Testis (tissue), 3 donors: ENCODE measurements around the gene PPFIBP2. TPM values are rescaled to one million over a fixed set of nuclear protein-coding genes. Genes with fewer than 3 reads are reported as not detected.

Experiments
- DNase-seq: peaks from one replicate; pipeline ENCODE4 v3.0.0-alpha.2; 2019
- H3K27ac ChIP-seq, 2 donors: fragments of 200-600 bp; sonication (generic); one replicate each; pipeline ENCODE4 v1.5.1; 2019
- H3K27me3 ChIP-seq: fragments of 200-600 bp; sonication (generic); one replicate; pipeline ENCODE4 v1.5.1; 2019
- H3K36me3 ChIP-seq: fragments of 200-600 bp; sonication (generic); one replicate; pipeline ENCODE4 v1.5.1; 2017; ENCODE audit warnings: low read depth; ENCODE audit errors: missing control alignments
- H3K4me1 ChIP-seq: fragments of 200-600 bp; sonication (generic); one replicate; pipeline ENCODE4 v1.5.1; 2019
- H3K4me3 ChIP-seq, 2 donors: fragments of 200-600 bp; sonication (generic); one replicate each; pipeline ENCODE4 v1.5.1; 2017 to 2019
- H3K9me3 ChIP-seq: fragments of 200-600 bp; sonication (generic); one replicate; pipeline ENCODE4 v1.5.1; 2017
- CTCF ChIP-seq, 3 experiments: fragments of 450-650 bp in 2 of 3; fragments of 200-600 bp in 1 of 3; sonication (generic) in 1 of 3; IDR thresholded peaks; one replicate each; pipeline ENCODE4 v1.5.1; 2016 to 2019; ENCODE audit warnings: antibody characterized with exemption in 3 of 3, mild to moderate bottlenecking in 2 of 3, moderate library complexity in 1 of 3
- POLR2A ChIP-seq: fragments of 450-650 bp; IDR thresholded peaks from one replicate; pipeline ENCODE4 v1.6.1; 2017; ENCODE audit warnings: antibody characterized with exemption, mild to moderate bottlenecking, moderate library complexity
- WGBS, 2 donors: methylation state at CpG; one replicate each; pipeline ENCODE4 v1.1.5; 2018; 5-methylcytosine and 5-hydroxymethylcytosine counted together
- intact Hi-C: fragments of 100-400 bp; cut with DNase I; formaldehyde crosslinking; loops from one replicate; pipeline ENCODE4 v1.15.1; 2023; ENCODE audit warnings: low total_unique reads
- polyA plus RNA-seq: library from polyadenylated mRNA; stranded (reverse); fragments of 350-450 nt; fragmentation: Illumina TruSeq; extraction: RNeasy Lipid Tissue Mini Kit (QIAGEN cat#74804); gene quantifications from one replicate; pipeline ENCODE4 v1.2.3, GENCODE V29; 2014; ENCODE audit warnings: low read depth, low replicate concordance; ENCODE audit not compliant: insufficient read depth
- total RNA-seq, 2 donors: library from RNA; depleted of rRNA; stranded (reverse); fragments of >200 nt; gene quantifications; one replicate each; pipeline ENCODE4 v1.2.3, GENCODE V29; 2016

Gene PPFIBP2
- total and polyA plus RNA-seq, 3 donors from 2014 or later: 70.5 to 105 (median 104) TPM

- no peak for TF ChIP-seq CTCF (IDR thresholded peaks at IDR 0.05)
- no peak for TF ChIP-seq POLR2A
These were observed 8.3 kb downstream of the PPFIBP2 start for GRCh38 chr11:7522121-7522520.

GRCh38 chr11:7522546-7522945 lies 8.7 kb downstream of the PPFIBP2 start:
- DNase-seq: no peak
- no peak for TF ChIP-seq POLR2A
- no peak for TF ChIP-seq CTCF (IDR thresholded peaks at IDR 0.05)
- intact Hi-C loops: no loop called here
- H3K4me1 ChIP-seq: peaks cover 6% of the 10 kb centered on the region
- no peak overlapping the region for H3K27ac ChIP-seq
- no peaks in the 10 kb centered on the region for H3K27me3 ChIP-seq
- H3K9me3 ChIP-seq: no peaks in the 10 kb centered on the region
- no peaks in the 10 kb centered on the region for H3K36me3 ChIP-seq
- no peak overlapping the region for H3K4me3 ChIP-seq
- WGBS, 2 donors: 93 to 96% methylated on average over 4 of the region's 4 CpGs

More at GRCh38 chr11:7522121-7522520, 8.3 kb downstream of the PPFIBP2 start:
- H3K36me3 ChIP-seq: no peaks in the 10 kb centered on the region
- H3K9me3 ChIP-seq: no peaks in the 10 kb centered on the region
- DNase-seq: no peak
- no peaks in the 10 kb centered on the region for H3K27me3 ChIP-seq
- no peak overlapping the region for H3K27ac ChIP-seq
- H3K4me3 ChIP-seq: no peak overlapping the region
- peaks cover 6% of the 10 kb centered on the region for H3K4me1 ChIP-seq
- intact Hi-C loops: no loop called here
- WGBS, 2 donors: 65 to 70% methylated on average over 4 of the region's 4 CpGs

GRCh38 chr11:7523416-7524210 lies 9.8 kb downstream of the PPFIBP2 start:
- Histone ChIP-seq H3K36me3 (no peaks in the 10 kb centered on the region), H3K4me3 (no peak overlapping the region), H3K9me3 (no peaks in the 10 kb centered on the region), H3K4me1 (peaks cover 6% of the 10 kb centered on the region), H3K27ac (no peak overlapping the region), H3K27me3 (no peaks in the 10 kb centered on the region)
- intact Hi-C loops: no loop called here
- TF ChIP-seq POLR2A (no peak), CTCF (IDR thresholded peaks at IDR 0.05) (no peak)
- no peak for DNase-seq
- WGBS, 2 donors: 73 to 82% methylated on average over 5 to 6 of the region's 6 CpGs

- WGBS, 2 donors: 79 to 93% methylated on average over 6 of the region's 6 CpGs
- no peaks in the 10 kb centered on the region for H3K27me3 ChIP-seq
- TF ChIP-seq CTCF (IDR thresholded peaks at IDR 0.05): no peak
- TF ChIP-seq POLR2A: no peak
- H3K4me1 ChIP-seq: peaks cover 6% of the 10 kb centered on the region
- no peak overlapping the region for H3K4me3 ChIP-seq
- intact Hi-C loops: no loop called here
- no peaks in the 10 kb centered on the region for H3K36me3 ChIP-seq
- no peak overlapping the region for H3K27ac ChIP-seq
- H3K9me3 ChIP-seq: no peaks in the 10 kb centered on the region
- no peak for DNase-seq
These were observed 10.8 kb downstream of the PPFIBP2 start for GRCh38 chr11:7524462-7525235.
